Medulla oblongata (tissue), 1 donor: Measurements from ENCODE around the gene BMPR1B.
"Not testable (repeated sequence)": the region's sequence is repeated elsewhere in the genome, so short reads cannot be mapped to it uniquely, and the experiment has no call there.

Experiments used
- DNase-seq: peaks from one replicate; pipeline ENCODE4 v3.0.0-alpha.2; 2015; ENCODE audit errors: extremely low spot score

Gene BMPR1B

DNA sequence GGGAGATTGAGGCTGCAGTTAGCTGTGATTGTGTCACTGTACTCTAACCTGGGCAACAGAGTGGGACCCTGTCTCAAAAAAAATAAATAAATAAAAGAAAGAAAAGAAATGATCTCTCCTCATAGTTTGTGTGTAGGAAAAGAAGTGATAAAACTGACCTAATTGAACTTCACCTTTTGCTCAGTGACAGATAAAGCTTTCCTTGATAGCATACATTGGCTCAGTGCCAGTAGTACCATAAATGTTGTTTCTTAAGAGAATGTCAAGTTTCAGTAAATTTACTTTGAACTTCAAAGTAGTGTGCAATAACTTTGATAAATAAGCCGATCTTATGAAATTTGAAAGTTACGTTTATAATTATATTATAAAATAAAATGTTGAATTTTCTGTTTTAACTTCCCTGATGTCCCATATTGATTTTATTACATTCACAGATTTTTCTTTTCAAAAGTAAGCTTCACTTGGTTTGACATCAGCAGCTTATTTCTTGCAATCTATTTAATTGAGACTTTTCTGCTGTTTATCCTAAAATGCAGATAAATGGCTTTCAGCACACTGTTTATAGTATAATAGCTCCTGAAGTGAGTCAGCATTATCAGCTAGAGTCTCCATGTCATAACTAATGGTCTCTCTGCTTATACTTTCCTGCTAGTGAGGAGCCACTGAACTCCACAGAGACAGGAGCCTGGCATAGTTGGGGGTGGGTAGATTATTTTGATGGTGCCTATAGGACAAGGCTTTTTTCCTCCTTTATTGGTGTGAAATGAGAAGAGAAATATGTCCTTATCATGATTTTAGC, 330.1 kb downstream of the BMPR1B start:
- DNase-seq, result no peak

DNA sequence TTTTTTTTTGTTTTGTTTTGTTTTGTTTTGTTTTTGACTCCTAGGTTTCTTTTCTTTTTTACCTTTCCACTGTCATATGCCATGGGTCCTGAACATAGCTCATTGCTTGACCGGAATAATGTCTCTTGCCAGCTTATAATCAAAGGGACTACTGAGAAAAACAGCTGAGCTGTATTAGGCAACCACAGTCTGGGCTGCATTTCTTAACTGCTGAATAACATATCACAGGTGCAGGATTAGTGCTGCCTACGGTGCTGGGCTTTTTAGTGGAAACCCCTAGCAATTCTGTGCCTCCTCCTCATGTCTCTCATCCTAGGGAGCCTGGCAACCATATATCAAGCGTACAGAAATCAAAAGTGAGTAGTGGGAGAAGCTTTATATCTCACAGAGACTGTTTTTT, 333.5 kb downstream of the BMPR1B start:
- DNase-seq, result peak; percentile 26

DNA sequence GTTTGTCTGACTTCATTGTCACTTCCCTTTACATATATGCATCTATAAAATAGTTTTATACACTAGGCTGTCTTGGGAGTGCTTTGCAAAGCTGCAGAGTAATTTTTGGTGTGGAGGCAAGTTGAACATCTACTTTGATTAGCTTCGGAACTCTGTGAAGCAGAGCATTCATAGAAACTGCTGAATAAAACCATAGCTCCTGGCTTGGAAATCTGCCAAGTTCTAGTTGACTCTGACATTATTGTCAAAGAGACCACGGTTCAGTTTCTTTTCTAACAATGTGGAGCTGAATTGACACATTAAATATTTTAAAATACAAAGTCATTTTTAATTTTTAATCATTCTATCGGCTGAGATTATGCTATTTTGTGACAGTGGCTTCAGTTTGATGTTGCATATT, 335.0 kb downstream of the BMPR1B start:
- peak; percentile 37 for DNase-seq

DNA sequence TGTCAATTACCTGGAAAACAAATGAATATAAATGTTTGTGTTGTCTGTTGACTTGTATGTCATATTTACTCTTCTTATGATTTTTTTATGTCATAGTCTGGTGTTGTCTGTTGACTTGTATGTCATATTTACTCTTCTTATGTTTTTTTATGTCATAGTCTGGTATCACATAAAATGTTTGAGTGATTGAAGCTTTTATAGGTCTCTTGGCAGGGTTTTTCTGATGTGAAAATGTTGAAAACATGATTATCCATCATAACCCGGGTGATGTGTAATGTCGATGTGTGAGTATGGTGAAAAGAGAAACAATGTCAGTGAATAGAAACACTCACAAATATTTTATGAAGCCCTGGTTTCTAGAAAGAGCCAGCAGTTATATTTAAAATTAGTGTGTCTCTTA, 335.7 kb downstream of the BMPR1B start:
- DNase-seq, result no peak

DNA sequence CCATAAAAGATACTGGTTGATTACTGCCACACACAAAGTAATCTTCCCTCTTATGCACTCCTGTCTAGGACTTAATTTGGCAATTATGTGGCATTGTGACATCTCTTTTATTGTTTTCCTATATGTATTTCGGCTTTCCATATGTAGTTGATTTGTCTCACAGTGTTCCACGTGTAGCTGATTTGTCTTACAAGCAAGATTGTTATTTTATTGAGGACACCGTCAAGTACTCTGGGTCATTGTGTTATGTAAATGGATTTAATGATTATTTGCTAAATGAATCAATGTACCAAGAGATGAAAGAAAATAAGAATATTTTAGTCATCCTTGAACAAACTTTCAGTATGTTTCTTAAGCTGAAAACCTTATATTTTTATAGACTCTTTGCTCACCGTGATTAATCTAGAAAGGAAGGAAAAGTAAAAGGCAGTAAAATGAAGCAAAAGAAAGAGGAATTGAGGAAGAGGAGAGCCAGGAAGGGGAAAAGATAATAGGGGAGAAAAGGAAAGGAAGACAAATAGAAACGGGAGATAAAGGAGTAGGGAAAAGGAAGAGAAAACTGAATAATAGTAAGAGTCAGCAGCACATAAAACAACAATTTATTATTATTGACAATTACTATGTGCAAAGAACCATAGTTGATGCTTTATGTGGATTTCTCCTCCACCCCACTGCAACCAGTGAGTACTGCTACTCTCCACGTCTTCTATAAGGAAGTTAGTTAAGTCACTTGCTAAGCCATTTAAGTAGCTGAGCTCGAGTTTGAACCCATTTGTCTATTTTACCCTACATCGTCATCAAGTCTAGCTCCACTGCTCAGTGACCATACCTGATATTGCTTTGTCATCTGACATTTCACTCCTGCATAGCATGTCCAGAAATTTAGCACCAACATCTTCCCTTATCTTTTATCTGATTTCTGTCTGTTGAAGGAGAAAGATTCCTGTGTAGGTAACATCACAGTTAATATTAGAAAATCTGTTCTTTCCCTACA, 336.5 kb downstream of the BMPR1B start:
- DNase-seq, result no peak

DNA sequence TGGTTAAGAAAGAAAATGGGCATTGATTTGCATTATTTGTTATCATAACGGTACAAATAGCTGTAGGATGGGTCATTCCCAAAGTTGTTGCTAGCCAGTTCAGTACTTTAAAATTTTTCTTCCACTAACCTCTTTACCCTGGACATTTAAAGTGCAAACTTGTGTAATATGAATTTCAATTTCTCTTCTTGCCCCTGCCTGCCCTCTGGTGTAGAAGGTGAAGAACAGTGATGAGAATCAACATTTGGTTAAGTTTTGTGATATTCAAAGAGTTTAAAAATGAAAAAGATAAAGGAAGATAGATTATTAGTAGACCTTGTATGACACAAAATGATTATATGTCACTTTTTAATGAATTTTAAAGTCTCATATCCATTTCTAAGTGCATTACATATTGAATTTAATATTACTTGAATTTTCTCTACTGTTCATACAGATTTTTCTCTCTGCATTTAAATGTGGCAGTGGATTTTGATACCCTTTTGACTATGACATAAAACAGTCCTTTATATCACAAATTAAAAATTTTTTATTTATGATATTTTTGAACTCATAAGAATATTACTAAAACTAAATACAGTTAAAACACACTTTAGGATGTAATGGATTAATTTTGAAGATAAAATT, 337.7 kb downstream of the BMPR1B start:
- DNase-seq, result peak; percentile 54

DNA sequence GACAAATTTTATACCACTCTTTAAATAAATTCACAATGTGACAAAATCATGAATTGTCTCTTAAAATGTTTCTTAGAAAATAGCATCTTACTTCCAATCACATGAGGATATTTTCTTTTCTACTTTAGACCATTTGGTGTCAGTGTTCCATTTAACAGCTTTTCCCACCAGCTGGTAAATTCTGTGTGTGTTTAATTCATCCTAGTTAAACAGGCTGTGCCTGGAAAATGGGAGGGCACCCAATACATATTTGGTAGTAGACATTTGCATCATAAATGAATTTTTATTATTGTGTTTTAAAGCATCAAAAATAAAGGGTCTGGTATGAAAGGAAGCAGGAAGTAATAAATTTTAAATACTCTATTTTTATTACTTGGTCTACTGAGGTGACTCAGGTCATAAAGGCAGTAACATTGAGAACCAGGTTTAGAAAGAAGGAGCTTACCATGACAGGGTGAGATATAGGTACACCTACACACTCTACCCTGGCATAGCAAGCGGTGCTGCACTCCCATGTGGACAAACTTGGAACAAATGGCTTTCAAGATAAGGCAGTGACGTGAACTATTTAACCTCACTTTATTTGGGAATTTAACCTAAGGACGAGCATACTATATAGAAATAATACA, 344.5 kb downstream of the BMPR1B start:
- DNase-seq, result no peak

DNA sequence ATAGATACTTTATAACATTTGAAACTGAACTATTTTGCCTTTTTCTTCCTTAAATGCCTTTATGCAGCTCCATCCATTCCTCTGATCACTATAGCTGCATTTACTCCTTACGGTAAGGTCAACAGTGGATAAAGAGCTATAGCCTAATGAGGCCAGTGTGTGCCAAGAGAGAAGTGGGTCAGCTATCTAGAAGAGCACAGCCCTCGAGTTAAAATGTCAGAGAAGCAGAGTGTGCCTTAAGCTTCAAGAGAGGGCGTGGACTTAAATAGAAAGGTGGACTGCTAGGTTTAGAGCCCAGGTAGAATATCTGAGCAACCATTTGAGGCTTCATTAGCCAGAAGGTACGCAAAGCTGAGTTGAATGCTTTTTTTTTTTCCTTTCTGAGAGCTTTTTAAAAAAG, 347.4 kb downstream of the BMPR1B start:
- no peak for DNase-seq

DNA sequence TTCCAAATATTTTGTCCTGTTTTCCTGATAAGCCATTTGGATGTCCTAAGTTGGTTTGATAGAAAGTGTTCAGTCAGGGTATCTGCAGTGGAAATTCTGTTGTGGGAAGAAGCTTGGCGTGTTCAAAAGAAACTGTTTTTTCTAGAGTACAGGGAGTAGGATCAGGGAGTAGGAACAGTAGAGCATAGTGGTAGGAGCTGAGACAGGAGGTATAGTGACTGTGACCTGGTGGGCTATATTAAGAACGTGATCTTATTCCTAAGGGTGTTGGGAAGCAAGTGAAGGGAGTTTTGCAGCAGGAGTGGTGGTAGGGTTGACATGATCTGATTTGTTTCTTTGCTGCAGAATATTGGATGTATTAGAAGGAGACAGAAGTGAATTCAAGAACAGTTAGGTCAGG, 348.2 kb downstream of the BMPR1B start:
- DNase-seq, result no peak

DNA sequence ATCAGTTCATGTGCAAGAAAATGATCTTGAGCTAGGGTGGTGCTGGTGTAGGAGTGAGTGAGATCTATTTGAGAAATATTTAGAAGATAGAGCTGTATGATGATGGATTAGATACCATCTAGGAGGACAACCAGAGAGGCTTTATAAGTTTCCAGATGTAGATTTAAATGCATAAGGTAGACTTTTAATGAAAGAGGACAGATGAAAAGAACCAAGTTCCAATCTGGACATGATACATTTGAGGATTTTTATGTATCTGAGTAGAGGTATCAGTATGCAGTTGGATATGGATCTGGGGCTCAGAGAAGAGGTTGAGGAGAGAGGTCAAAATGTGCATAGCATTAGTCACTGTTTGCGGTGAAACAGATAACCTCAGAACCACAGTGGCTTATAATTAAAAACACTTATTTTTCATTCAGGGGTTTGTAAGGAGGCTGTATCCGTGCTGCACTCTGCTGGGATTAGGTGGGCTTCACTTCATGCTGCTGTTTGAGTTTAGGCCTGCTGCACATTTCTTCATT, 348.7 kb downstream of the BMPR1B start:
- DNase-seq, result no peak

DNA sequence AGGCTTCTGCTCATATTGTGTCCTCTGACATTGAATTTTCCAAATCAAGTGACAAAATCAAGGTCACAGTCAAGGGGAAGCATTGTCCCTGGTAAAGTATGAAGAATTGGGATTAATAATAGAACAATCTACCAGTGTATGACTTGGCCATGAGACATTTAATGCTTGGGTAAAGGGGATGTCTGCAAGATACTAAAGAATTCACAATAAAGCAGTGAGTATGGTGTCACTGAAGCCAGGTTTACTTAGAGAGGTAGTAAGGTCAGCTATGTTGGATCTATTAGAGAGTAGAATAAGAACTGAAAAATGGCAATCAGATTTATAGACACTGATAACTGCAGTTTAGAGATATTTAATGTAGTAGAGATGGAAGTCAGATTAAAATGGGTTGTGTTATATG, 349.2 kb downstream of the BMPR1B start:
- no peak for DNase-seq

DNA sequence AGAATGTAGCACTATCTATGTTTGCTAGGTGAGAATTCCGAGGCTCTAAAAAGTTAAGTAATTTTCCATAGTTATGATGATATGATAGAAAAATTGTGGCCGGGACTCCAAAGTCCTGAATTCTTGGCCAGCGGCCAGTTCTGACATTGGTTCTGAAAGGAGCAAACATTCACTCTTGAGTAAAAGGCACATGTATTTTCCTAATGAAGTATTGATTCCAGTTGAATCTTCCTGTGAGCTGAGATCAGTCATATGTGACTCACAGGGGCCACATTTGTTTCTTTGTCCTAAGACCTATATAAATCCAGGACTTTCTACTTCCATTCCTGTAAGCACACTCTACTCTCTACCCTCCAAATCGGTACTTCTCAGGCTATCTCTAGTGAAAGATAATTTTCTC, 349.9 kb downstream of the BMPR1B start:
- DNase-seq, result no peak

DNA sequence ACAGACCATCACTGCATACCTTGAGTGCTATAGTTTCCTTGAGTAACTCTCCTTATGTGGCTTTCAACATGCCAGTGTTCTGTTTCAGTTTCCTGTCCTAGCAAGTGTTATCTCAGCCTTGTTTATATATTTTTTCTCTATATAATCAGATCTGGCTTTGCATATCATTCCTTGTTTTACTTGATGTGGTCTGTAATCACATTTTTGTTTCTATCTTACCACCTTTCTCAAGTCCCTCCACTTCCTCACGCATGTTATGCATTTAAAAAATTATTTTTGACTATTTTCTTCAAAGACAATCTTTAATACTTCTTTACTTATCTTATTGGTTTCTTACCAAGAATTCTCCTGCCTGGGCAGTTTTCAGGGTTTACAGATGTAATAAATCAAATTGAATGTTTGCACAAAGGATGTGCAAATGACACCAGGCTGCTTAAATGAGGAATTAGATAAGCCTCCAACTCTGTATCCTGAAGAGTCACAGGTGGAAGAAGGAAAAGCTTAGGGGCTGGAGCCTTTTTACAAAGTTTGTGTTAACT, 351.2 kb downstream of the BMPR1B start:
- no peak for DNase-seq

DNA sequence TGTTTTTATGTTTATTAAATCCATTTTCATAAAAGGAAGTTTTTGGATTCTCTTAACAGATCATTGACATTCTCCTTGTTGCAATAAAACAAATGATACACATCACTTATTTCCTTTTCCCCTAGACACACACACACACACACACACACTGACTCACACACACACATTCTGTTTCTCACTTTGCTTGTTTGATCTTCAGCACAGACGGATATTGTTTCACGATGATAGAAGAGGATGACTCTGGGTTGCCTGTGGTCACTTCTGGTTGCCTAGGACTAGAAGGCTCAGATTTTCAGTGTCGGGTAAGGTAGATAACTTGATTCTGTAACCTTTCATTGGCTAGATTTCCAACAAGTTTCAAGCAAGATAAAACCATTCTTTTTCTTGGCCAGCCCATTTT, 356.8 kb downstream of the BMPR1B start:
- no peak for DNase-seq

DNA sequence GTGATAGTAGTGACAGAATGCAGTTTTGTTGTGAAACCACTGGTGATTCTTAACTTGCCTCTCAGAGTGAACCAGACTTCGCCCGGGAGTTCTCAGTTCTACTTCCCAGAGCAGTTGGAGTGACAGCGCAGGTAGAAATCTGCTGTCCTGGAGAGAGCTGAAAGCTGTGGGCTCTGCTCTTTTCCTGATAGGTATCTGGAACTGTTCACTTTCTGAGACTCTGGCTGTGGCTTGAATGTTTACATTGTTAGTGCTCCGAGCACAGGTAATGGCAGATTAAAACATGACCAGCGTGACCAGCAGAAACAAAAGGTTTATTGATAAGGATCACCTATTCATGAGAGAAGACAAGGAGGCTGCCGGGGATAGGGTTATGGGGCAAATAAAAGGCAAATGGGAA, 360.7 kb downstream of the BMPR1B start:
- DNase-seq, result no peak

DNA sequence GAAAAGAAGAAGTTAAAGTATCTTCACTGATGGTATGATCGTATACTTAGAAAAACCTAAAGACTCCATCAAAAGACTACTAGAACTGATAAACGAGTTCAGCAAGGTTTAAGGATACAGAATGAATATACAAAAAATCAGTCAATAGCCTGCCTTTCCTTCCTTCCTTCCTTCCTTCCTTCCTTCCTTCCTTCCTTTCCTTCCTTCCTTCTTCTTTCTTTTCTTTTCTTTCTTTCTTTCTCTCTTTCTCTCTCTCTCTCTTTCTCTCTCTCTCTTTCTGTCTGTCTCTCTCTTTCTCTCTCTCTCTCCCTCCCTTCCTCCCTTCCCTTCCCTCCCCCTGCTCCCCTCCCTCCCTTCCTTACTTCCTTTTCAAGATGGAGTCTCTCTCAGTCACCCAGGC, 362.7 kb downstream of the BMPR1B start:
- DNase-seq, result no peak

DNA sequence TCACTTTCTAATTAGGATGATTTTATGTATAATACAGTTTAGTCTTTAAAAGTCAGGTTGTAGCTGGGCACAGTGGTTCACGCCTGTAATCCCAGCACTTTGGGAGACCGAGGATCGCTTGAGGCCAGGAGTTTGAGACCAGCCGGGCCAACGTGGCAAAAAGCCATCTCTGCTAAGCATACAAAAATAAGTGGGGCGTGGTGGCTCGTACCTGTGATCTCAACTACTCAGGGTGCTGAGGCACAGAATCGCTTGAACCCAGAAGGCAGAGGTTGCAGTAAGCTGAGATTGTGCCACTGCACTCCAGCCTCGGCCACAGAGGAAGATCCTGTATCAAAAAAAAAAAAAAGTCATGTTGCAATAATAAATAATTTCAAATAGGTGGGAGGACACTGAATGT, 364.2 kb downstream of the BMPR1B start:
- DNase-seq, result no peak

DNA sequence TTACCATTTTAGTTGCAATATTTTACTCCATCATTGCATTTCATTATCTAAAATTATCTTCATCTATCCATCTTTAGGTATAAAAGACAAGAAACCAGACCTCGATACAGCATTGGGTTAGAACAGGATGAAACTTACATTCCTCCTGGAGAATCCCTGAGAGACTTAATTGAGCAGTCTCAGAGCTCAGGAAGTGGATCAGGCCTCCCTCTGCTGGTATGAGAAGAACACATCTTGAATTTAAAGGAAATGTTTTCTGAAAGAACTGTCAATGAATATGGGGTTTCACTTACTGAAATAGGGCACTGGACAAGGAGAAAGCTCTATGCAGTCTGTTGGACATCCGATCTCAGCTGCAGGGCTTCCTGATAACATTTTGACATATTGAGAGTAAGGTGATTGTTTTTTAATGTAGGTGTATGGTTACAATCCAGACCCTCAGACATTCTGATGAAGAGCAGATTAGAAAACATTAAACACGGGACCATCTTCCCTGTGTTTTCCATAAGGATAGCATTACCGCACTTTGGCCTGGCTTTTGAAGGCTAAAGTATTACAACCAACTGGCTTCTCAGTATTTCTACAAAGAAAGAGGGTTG, 367.2 kb downstream of the BMPR1B start:
- peak; percentile 75 for DNase-seq

DNA sequence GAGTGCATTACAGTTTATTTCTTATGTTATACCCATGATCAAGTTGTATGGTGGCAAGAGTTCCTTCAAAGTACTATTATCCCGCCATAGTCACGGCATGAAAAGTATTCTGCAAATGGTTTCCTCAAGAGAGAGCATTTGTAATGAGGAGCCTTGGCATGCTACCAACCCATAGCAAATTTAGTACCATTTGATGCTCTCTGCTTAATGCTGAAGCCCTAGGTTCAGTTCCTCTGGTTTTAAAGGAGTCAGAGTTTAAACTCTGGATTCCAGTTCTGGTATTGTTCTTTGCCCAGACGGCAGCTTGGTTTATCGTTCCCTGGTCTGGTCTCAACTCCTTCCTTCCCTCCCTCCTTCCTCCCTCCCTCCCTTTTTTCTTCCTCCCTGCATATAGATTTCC, 371.3 kb downstream of the BMPR1B start:
- no peak for DNase-seq

DNA sequence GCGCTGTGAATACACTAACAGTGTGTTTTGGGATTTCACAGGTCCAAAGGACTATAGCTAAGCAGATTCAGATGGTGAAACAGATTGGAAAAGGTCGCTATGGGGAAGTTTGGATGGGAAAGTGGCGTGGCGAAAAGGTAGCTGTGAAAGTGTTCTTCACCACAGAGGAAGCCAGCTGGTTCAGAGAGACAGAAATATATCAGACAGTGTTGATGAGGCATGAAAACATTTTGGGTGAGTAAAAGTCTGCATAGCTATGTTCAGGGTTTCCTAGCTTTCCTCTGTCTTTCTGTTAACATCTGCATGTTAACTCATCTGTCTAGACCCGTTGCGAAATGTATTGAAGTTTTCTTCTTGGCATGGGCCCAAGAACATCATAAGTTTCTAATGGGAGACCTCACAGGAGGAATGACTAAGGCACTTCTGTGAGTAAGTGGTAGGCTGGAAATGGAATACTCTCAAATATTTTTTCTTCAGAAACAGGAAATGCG, 372.1 kb downstream of the BMPR1B start:
- DNase-seq, result peak; percentile 18

DNA sequence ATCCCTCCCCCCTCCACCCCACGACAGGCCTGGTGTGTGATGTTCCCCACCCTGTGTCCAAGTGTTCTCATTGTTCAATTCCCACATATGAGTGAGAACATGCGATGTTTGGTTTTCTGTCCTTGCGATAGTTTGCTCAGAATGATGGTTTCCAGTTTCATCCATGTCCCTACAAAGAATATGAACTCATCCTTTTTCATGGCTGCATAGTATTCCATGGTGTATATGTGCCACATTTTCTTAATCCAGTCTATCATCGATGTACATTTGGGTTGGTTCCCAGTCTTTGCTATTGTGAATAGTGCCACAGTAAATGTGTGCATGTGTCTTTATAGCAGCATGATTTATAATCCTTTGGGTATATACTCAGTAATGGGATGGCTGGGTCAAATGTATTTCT, 376.3 kb downstream of the BMPR1B start:
- not testable (repeated sequence) for DNase-seq
